Measurements from ENCODE around the gene OTUB2. TPM values are rescaled to one million over a fixed set of nuclear protein-coding genes. Genes with fewer than 3 reads are reported as not detected.

The OTUB2 gene
- total RNA-seq, 1 experiment from 2014 or later: 22.2 TPM

- Mint-ChIP-seq H3K9me3 (ENCODE audit: low read depth, unreplicated experiment) (peaks cover 2% of the 10 kb centered on the region), H3K4me1 (ENCODE audit: low read depth, unreplicated experiment) (no peaks in the 10 kb centered on the region), H3K4me3 (ENCODE audit: low read depth, unreplicated experiment) (no peak overlapping the region), H3K27me3 (ENCODE audit: unreplicated experiment) (no peaks in the 10 kb centered on the region), H3K27ac (ENCODE audit: unreplicated experiment) (no peak overlapping the region), H3K36me3 (ENCODE audit: insufficient read depth, unreplicated experiment) (no peaks in the 10 kb centered on the region)
- no TSS peak for BruUV-seq (replicated peaks)
- CTCF ChIA-PET: no interaction called here
- no peak for TF ChIP-seq CTCF (IDR thresholded peaks at IDR 0.05; ENCODE audit: unreplicated experiment)
- intact Hi-C loops (cut with micrococcal nuclease; ENCODE audit: unreplicated experiment): no loop called here
- DNase-seq: no peak
Observed at GRCh38 chr14:94089479-94089878, 63.3 kb downstream of the OTUB2 start.

- no peaks in the 10 kb centered on the region for H3K9me3 Mint-ChIP-seq (ENCODE audit: low read depth, unreplicated experiment)
- BruUV-seq (replicated peaks): no TSS peak
- no peaks in the 10 kb centered on the region for H3K36me3 Mint-ChIP-seq (ENCODE audit: insufficient read depth, unreplicated experiment)
- DNase-seq: no peak
- H3K27me3 Mint-ChIP-seq (ENCODE audit: unreplicated experiment): no peaks in the 10 kb centered on the region
- H3K4me3 Mint-ChIP-seq (ENCODE audit: low read depth, unreplicated experiment): no peak overlapping the region
- no peak overlapping the region for H3K27ac Mint-ChIP-seq (ENCODE audit: unreplicated experiment)
- intact Hi-C loops (cut with micrococcal nuclease; ENCODE audit: unreplicated experiment): no loop called here
- CTCF ChIA-PET: interaction anchor here (0.7 kb wide), 1 partner anchor 652 kb away, joined by 5 read pairs; no protein-coding TSS in a partner anchor
- TF ChIP-seq CTCF (IDR thresholded peaks at IDR 0.05; ENCODE audit: unreplicated experiment): no peak
- H3K4me1 Mint-ChIP-seq (ENCODE audit: low read depth, unreplicated experiment): no peaks in the 10 kb centered on the region
Observed at GRCh38 chr14:94093418-94093817, 67.3 kb downstream of the OTUB2 start.

- no peaks in the 10 kb centered on the region for H3K4me1 Mint-ChIP-seq (ENCODE audit: low read depth, unreplicated experiment)
- H3K4me3 Mint-ChIP-seq (ENCODE audit: low read depth, unreplicated experiment): no peak overlapping the region
- intact Hi-C loops (cut with micrococcal nuclease; ENCODE audit: unreplicated experiment): no loop called here
- no TSS peak for BruUV-seq (replicated peaks)
- no peak for TF ChIP-seq CTCF (IDR thresholded peaks at IDR 0.05; ENCODE audit: unreplicated experiment)
- H3K9me3 Mint-ChIP-seq (ENCODE audit: low read depth, unreplicated experiment): no peaks in the 10 kb centered on the region
- no peak for DNase-seq
- H3K27me3 Mint-ChIP-seq (ENCODE audit: unreplicated experiment): no peaks in the 10 kb centered on the region
- no peaks in the 10 kb centered on the region for H3K36me3 Mint-ChIP-seq (ENCODE audit: insufficient read depth, unreplicated experiment)
- CTCF ChIA-PET: interaction anchor here (0.6 to 0.7 kb wide), 2 partner anchors 421 to 866 kb away, joined by 3 to 5 read pairs; no protein-coding TSS in a partner anchor
- H3K27ac Mint-ChIP-seq (ENCODE audit: unreplicated experiment): no peak overlapping the region
Observed at GRCh38 chr14:94097091-94097490, 71.0 kb downstream of the OTUB2 start.

Other genes starting within 250 kb of the OTUB2 start
- gene PRIMA1, start 237.9 kb upstream of the OTUB2 start, total RNA-seq (2022): not detected in 2 replicates
- not detected in 2 replicates for gene FAM181A, start 99.0 kb upstream of the OTUB2 start, total RNA-seq (2022)
- 0.17 and 0.19 TPM in 2 replicates for gene ASB2, start 49.8 kb upstream of the OTUB2 start, total RNA-seq (2022)
- gene CCDC197, start 29.0 kb upstream of the OTUB2 start, total RNA-seq (2022): not detected in 2 replicates
- gene DDX24, start 54.9 kb downstream of the OTUB2 start, total RNA-seq (2022): 190 and 229 TPM in 2 replicates
- gene IFI27L1, start 55.0 kb downstream of the OTUB2 start, total RNA-seq (2022): 17.2 and 17.7 TPM in 2 replicates
- 766 and 1,874 TPM in 2 replicates for gene IFI27, start 84.4 kb downstream of the OTUB2 start, total RNA-seq (2022)
- 40.4 and 57.1 TPM in 2 replicates for gene IFI27L2, start 103.3 kb downstream of the OTUB2 start, total RNA-seq (2022)
- gene PPP4R4, start 148.0 kb downstream of the OTUB2 start, total RNA-seq (2022): 0.10 and 0.78 TPM in 2 replicates

Data from Calu3 (cell line).